22Rv1 (cell line): Measurements from ENCODE around the gene GPR25.

Source experiments
- ZFX ChIP-seq: fragments of 450-650 bp; IDR thresholded peaks from 2 replicates; pipeline ENCODE4 v1.6.1; 2017; ENCODE audit warnings: antibody characterized with exemption, borderline replicate concordance
- TF ChIP-seq, protein P1 (sequence below): fragments of 450-650 bp; IDR thresholded peaks from 2 replicates; pipeline ENCODE4 v1.5.1; 2017; ENCODE audit warnings: mild to moderate bottlenecking

DNA sequence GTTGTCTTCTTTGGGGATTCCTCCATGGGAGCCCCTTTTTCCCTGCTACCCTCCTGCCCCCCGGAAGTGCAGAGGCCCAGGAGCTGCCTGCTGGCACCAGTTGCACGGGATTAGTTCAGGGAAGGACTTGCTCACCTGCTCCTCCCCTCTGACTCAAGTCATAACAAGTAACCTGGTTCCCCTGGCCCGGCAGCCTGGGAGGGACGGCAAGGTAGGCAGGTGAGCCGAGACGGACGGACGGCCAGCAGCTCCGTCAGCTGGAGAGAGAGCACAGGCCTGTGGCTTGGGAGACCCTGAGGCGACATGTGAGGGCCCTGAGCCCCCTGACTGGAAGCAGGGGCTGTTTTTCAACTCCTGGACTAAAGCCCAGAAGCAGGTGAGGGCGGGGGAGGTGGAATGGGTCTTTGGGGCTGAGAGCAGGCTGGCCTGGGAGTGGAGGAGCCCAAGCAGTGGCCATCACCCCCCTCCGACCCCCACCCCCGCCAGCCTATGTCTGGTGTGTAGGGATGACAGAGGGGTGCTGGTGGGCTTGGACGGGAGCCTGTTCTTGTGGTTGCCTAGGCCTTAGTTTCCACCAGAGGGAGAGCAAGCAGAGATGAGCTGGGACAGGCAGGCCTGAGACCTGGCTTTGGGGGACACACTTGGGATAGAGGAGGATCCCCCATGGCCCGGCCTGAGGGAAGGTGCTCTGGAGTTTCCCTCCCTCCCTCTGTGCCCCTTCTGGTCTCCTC is 22.1 kb downstream of the GPR25 start, which contains the start of gene INAVA:
- TF ChIP-seq, protein P1, sequence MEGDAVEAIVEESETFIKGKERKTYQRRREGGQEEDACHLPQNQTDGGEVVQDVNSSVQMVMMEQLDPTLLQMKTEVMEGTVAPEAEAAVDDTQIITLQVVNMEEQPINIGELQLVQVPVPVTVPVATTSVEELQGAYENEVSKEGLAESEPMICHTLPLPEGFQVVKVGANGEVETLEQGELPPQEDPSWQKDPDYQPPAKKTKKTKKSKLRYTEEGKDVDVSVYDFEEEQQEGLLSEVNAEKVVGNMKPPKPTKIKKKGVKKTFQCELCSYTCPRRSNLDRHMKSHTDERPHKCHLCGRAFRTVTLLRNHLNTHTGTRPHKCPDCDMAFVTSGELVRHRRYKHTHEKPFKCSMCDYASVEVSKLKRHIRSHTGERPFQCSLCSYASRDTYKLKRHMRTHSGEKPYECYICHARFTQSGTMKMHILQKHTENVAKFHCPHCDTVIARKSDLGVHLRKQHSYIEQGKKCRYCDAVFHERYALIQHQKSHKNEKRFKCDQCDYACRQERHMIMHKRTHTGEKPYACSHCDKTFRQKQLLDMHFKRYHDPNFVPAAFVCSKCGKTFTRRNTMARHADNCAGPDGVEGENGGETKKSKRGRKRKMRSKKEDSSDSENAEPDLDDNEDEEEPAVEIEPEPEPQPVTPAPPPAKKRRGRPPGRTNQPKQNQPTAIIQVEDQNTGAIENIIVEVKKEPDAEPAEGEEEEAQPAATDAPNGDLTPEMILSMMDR, result peak; percentile 11; the same call in 1 of the 2 replicates
- TF ChIP-seq ZFX, result no peak
